ENCODE data around the gene RSRC1.

- TF ChIP-seq, protein P1, sequence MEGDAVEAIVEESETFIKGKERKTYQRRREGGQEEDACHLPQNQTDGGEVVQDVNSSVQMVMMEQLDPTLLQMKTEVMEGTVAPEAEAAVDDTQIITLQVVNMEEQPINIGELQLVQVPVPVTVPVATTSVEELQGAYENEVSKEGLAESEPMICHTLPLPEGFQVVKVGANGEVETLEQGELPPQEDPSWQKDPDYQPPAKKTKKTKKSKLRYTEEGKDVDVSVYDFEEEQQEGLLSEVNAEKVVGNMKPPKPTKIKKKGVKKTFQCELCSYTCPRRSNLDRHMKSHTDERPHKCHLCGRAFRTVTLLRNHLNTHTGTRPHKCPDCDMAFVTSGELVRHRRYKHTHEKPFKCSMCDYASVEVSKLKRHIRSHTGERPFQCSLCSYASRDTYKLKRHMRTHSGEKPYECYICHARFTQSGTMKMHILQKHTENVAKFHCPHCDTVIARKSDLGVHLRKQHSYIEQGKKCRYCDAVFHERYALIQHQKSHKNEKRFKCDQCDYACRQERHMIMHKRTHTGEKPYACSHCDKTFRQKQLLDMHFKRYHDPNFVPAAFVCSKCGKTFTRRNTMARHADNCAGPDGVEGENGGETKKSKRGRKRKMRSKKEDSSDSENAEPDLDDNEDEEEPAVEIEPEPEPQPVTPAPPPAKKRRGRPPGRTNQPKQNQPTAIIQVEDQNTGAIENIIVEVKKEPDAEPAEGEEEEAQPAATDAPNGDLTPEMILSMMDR (IDR thresholded peaks at IDR 0.05): no peak
- TF ChIP-seq POLR2A (IDR thresholded peaks at IDR 0.05): no peak
These were observed 134.4 kb downstream of the RSRC1 start for GRCh38 chr3:158244274-158244673.

Data from esophagus squamous epithelium (tissue), 4 donors.